ENCODE measurements around the gene TNFRSF17.

- TF ChIP-seq EZH2 (IDR thresholded peaks at IDR 0.05) (no peak), CTCF (IDR thresholded peaks at IDR 0.05) (no peak), EZH2phosphoT487 (IDR thresholded peaks at IDR 0.05) (no peak)
These were observed 1.3 kb upstream of the TNFRSF17 start for GRCh38 chr16:11963706-11964105.
